Activated naive CD4-positive, alpha-beta T cell treated with anti-CD3 and anti-CD28 coated beads, Interleukin-2, amount 50 U/mL, for 16 hours (primary cell): Measurements from ENCODE around the gene MYO9B.
A peak's percentile ranks its signal among the peaks of the same experiment; 100 is the strongest.
"Not testable (repeated sequence)": the region's sequence is repeated elsewhere in the genome, so short reads cannot be mapped to it uniquely, and the experiment has no call there.

ENCODE experiments used
- DNase-seq: peaks from one replicate; pipeline ENCODE4 v3.0.0-alpha.2; 2020

MYO9B gene

DNA sequence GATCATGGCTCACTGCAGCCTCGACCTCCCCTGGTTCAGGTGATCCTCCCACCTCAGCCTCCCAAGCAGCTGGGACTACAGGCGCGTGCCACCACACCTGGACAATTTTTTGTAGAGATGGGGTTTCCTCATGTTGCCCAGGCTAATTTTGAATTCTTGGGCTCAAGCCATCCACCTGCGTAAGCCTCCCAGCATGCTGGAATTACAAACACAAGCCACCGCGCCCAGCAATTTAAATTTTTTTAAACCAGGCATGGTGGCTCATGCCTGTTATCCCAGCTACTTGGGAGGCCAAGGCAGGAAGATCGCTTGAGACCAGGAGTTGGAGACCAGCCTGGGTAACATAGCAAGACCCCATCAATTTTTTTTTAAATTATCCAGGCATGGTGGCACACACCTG is 79.7 kb downstream of the MYO9B start:
- no peak for DNase-seq

- no peak for DNase-seq
Observed at GRCh38 chr19:17156296-17156946, 80.8 kb downstream of the MYO9B start.

- DNase-seq = no peak
Observed at GRCh38 chr19:17156947-17157302, 81.3 kb downstream of the MYO9B start.

DNA sequence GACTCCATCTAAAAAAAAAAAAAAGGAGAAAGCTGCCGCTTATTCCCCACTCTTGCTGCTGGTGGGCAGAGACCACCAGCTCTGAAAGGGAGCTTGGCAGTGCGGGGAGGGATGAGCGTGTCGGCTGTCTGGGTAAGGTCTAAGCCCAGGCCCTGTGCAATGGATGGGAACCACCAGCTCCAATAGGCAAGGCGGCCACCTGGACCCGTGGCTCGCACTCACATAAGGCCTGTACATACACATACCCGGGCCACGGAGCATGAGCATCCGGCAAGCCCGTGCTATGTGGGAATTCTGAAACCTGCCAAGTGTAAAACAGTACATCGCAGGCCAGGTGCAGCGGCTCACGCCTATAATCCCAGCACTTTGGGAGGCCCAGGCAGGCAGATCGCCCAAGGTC is 83.0 kb downstream of the MYO9B start:
- no peak for DNase-seq

DNA sequence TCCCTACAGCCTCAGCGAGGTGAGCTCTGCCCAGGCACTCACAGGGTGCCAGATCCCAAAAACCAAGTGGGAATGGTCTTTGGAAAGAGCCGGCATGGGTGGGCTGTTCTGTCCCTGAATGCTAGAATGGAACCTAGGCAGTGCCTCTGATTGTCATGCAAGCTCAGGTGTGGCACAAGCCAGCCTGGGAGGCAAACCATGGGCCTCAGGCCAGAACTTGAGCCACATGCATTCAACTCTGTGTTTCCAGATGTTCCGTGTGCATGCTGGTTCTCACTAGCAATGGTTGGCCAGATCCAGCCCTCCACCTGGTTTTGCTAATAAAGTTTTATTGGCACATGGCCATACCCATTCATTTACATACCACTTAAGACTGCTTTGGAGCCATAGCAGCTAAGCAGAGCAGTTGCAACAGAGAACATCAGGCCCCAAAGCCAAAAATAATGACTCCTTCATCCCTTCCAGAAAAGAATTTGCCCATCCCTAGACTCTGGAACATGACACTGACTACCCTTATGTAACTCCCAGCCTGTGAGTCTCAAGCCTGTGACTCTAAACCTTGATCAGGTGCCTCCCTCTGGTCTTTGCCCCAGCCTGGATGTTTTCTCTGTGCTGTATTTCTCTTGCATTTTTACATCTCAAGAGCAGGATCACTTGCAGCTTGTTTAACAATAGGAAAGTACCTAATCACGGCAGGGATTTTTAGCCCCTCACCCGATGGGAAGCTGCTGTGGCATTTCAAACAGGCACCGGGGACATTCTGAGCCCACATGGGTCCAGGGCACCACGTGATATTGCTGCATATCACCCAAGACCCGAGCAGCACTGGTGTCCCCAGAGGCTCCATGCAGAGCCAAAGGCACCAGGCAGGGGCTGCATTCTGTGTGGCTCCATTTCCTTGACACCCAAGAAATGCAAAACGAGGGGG is 84.2 kb downstream of the MYO9B start:
- no peak for DNase-seq

DNA sequence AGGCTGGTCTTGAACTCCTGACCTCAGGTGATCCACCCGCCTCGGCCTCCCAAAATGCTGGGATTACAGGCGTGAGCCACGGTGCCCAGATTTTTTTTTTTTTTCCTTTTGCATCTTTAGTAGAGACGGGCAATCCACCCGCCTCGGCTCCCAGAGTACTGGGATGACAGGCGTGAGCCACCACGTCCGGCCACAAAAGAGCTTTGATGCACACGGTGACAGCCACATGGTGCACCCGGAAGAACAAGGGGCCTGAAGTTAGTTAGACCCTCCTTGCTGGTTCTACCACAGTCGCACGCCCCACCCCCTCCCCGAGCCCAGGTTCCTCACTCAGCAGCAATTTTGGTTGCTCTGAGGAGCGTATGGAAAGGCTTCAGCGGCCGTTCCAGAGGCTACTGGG is 85.3 kb downstream of the MYO9B start:
- no peak for DNase-seq

GRCh38 chr19:17162131-17162530 is 86.6 kb downstream of the MYO9B start:
- DNase-seq = not testable (repeated sequence)

- no peak for DNase-seq
Observed at GRCh38 chr19:17162580-17162979, 87.0 kb downstream of the MYO9B start.

- no peak for DNase-seq
Observed at GRCh38 chr19:17163652-17164051, 88.1 kb downstream of the MYO9B start.

DNA sequence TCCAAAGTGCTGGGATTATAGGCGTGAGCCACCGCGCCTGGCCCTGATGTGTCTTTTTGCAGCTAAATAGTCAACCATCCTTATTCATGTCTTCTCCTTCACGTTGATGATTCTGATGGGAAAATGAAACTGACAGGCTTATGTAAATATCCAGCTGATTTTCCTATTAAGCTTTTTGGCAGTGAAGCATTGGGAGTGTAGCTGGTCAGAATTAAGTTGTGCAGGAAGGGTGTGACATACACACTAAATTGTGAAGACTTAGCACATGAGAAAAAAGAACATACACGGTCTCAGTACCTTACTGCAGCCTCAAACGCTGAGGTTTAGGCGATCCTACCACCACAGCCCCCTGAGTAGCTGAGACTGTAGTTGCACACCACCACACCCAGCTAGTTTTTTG is 89.1 kb downstream of the MYO9B start:
- no peak for DNase-seq

DNA sequence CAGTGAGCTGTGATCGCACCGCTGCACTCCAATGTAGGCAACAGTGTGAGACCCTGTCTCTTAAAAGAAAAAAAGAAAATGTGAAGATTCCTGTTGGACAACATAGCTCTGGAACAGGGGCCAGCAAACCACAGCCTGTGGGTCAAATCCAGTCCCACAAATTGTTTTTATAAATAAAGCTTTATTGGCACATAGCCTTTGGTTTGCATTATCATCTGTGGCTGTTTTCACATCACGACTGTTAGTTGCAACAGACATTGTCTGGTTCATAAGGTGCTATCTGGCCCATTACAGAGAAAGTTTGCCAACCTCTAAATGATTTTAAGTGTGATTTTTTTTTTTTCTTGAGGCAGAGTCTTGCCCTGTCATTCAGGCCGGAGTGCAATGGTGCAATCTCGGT is 90.1 kb downstream of the MYO9B start:
- DNase-seq = no peak

GRCh38 chr19:17170538-17171297 is 95.1 kb downstream of the MYO9B start:
- no peak for DNase-seq

- no peak for DNase-seq
Observed at GRCh38 chr19:17171874-17172273, 96.3 kb downstream of the MYO9B start.

- no peak for DNase-seq
Observed at GRCh38 chr19:17172624-17173345, 97.2 kb downstream of the MYO9B start.

DNA sequence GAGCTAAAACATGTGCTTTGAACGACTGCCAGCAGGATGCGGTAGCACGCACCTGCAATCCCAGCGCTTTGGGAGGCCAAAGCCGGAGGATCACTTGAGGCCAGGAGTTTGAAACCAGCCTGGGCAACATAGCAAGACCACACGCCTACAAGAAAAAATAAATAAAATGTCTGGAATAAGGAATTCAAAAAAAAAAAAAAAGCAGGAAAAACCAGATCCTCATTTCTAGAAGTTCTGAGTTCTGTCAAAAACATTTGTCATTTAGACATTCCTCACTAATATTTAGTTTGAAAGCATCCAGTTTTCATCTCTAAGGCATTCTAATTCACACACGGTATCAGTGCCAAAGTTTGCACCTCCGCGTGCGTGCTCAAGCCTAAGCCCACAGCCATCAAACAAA is 102.7 kb downstream of the MYO9B start:
- DNase-seq = no peak

DNA sequence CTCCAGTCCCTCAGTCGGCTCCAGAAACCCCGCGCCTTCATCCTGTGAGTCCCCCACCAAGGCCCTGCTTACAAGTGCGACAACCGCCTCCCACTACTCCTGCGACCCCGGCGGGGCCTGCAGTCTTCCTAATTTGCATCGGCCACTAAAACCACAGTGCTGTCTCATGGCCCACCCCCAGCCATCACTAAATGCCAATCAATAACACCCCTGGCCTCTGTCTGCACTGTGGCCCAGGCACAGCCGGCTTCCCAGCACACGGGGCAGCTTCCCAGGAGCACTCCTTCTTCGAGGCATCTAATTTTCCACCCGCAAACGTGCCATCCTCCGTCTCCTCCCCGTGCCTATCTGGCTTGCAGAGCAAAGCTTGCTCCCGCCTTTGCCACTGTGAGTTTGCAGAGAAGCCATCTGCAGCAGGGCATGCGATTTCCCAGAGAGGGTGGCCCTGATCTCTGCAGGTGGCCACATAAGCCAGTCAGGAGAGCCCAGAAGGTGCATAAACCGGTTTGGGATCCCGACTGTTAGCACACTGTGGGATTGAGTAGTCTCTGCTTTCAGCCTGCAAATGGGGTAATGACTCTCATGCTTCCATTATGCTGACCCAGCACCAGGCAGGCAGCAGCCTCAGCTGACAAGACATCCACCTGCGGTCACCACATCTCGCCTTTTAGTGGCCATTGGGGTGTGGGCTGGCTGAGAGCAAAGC is 105.6 kb downstream of the MYO9B start:
- no peak for DNase-seq

GRCh38 chr19:17183271-17183761 is 107.7 kb downstream of the MYO9B start:
- peak; percentile 27 for DNase-seq

- DNase-seq = no peak
Observed at GRCh38 chr19:17183858-17184321, 108.3 kb downstream of the MYO9B start.

- DNase-seq = peak; percentile 34
Observed at GRCh38 chr19:17184371-17184841, 108.8 kb downstream of the MYO9B start.

GRCh38 chr19:17185590-17185989 is 110.0 kb downstream of the MYO9B start:
- DNase-seq = no peak

GRCh38 chr19:17191736-17192135 is 116.2 kb downstream of the MYO9B start:
- not testable (repeated sequence) for DNase-seq

DNA sequence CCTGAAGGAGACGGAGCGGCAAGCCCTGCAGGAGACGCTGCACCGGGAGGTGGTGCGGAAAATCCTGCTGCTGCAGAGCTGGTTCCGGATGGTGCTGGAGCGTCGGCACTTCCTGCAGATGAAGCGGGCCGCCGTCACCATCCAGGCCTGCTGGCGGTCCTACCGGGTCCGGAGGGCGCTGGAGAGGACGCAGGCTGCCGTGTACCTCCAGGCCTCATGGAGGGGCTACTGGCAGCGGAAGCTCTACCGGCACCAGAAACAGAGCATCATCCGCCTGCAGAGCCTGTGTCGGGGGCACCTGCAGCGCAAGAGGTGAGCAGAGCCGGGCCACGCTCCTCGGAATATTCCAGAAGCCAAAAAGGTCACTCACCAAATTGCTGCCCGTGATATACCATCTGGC is 117.2 kb downstream of the MYO9B start:
- no peak for DNase-seq
